Esophagus squamous epithelium (tissue), 5 donors: Measurements from ENCODE around the gene ARID5B. TPM values are rescaled to one million over a fixed set of nuclear protein-coding genes. Genes with fewer than 3 reads are reported as not detected.

Source experiments
- DNase-seq: peaks from one replicate; lab custom pipeline; 2025; lab: John Stamatoyannopoulos, UW
- H3K27ac ChIP-seq, 4 donors: fragments of 200-600 bp; sonication (generic); one replicate each; pipeline ENCODE4 v1.5.1; 2016 to 2019; ENCODE audit warnings: mild to moderate bottlenecking in 1 of 4
- H3K27me3 ChIP-seq, 4 donors: fragments of 200-600 bp; sonication (generic); 1 replicate in 3 of 4; 2 replicates in 1 of 4; pipeline versions ENCODE4 v1.5.1 to v1.6.0; 2017 to 2021; ENCODE audit warnings: antibody characterized with exemption in 1 of 4
- H3K36me3 ChIP-seq, 3 donors: fragments of 200-600 bp; sonication (generic); one replicate each; pipeline ENCODE4 v1.5.1; 2016 to 2019
- H3K4me1 ChIP-seq, 3 donors: fragments of 200-600 bp; sonication (generic); one replicate each; pipeline ENCODE4 v1.5.1; 2017 to 2019
- H3K4me3 ChIP-seq, 4 donors: fragments of 200-600 bp; sonication (generic); 1 replicate in 3 of 4; 2 replicates in 1 of 4; pipeline ENCODE4 v1.5.1; 2016 to 2019; ENCODE audit warnings: mild to moderate bottlenecking in 2 of 4, moderate library complexity in 1 of 4
- H3K9me3 ChIP-seq, 3 donors: fragments of 200-600 bp; sonication (generic); one replicate each; pipeline ENCODE4 v1.5.1; 2016 to 2019
- POLR2A ChIP-seq, 4 donors: fragments of 450-650 bp; IDR thresholded peaks; one replicate each; pipeline ENCODE4 v1.6.1; 2017; ENCODE audit warnings: antibody characterized with exemption in 4 of 4, mild to moderate bottlenecking in 4 of 4, moderate library complexity in 3 of 4
- WGBS, 2 donors: methylation state at CpG; one replicate each; pipeline ENCODE4 v1.1.5; 2018; 5-methylcytosine and 5-hydroxymethylcytosine counted together
- intact Hi-C: fragments of 100-400 bp; cut with DNase I; formaldehyde crosslinking; loops from one replicate; pipeline ENCODE4 v1.15.0; 2022
- total RNA-seq, 4 donors: library from RNA; depleted of rRNA; stranded (reverse); fragments of >200 nt; gene quantifications; one replicate each; pipeline ENCODE4 v1.1.0, GENCODE V29; 2016
- TF ChIP-seq, protein P1 (sequence below), 6 experiments: fragments of 450-650 bp in 4 of 6; fragments of 200-600 bp in 2 of 6; sonication (generic) in 2 of 6; IDR thresholded peaks; one replicate each; pipeline ENCODE4 v1.5.1; 2016 to 2019; ENCODE audit warnings: antibody characterized with exemption in 6 of 6, mild to moderate bottlenecking in 4 of 6, moderate library complexity in 4 of 6
- donor health status: DM: yes; HTN: yes; CAD: no.

Gene ARID5B
- total RNA-seq, 4 donors from 2014 or later: 18.0 to 38.1 (median 30.2) TPM

- Histone ChIP-seq H3K36me3 (peaks cover 0 to 17% (median 0%) of the 10 kb centered on the region in 3 donors), H3K27ac (peak overlapping the region in 2 of 4 donors; percentile 23 to 59), H3K4me1 (peaks cover 0 to 46% (median 23%) of the 10 kb centered on the region in 3 donors), H3K27me3 (no peaks in the 10 kb centered on the region), H3K4me3 (no peak overlapping the region), H3K9me3 (no peaks in the 10 kb centered on the region)
- TF ChIP-seq POLR2A (IDR thresholded peaks at IDR 0.05): no peak
- TF ChIP-seq, protein P1, sequence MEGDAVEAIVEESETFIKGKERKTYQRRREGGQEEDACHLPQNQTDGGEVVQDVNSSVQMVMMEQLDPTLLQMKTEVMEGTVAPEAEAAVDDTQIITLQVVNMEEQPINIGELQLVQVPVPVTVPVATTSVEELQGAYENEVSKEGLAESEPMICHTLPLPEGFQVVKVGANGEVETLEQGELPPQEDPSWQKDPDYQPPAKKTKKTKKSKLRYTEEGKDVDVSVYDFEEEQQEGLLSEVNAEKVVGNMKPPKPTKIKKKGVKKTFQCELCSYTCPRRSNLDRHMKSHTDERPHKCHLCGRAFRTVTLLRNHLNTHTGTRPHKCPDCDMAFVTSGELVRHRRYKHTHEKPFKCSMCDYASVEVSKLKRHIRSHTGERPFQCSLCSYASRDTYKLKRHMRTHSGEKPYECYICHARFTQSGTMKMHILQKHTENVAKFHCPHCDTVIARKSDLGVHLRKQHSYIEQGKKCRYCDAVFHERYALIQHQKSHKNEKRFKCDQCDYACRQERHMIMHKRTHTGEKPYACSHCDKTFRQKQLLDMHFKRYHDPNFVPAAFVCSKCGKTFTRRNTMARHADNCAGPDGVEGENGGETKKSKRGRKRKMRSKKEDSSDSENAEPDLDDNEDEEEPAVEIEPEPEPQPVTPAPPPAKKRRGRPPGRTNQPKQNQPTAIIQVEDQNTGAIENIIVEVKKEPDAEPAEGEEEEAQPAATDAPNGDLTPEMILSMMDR (IDR thresholded peaks at IDR 0.05): no peak
- 34 to 66% methylated on average over 2 of the region's 2 CpGs for WGBS, 2 donors
- intact Hi-C loops: no loop called here
- no peak for DNase-seq
Measured at GRCh38 chr10:62005281-62005680, 103.8 kb downstream of the ARID5B start.

- H3K36me3 ChIP-seq: peaks cover 0 to 13% (median 0%) of the 10 kb centered on the region in 3 donors
- intact Hi-C loops: no loop called here
- no peak overlapping the region for H3K4me3 ChIP-seq
- H3K27me3 ChIP-seq: no peaks in the 10 kb centered on the region
- H3K9me3 ChIP-seq: no peaks in the 10 kb centered on the region
- peaks cover 0 to 47% (median 25%) of the 10 kb centered on the region in 3 donors for H3K4me1 ChIP-seq
- DNase-seq: no peak
- TF ChIP-seq, protein P1 (IDR thresholded peaks at IDR 0.05): no peak
- no peak for TF ChIP-seq POLR2A (IDR thresholded peaks at IDR 0.05)
- H3K27ac ChIP-seq: peak overlapping the region in 3 of 4 donors; percentile 16 to 59 (median 23)
- 46 to 52% methylated on average over 3 of the region's 3 CpGs for WGBS, 2 donors
Measured at GRCh38 chr10:62005687-62006086, 104.2 kb downstream of the ARID5B start.

- TF ChIP-seq, protein P1 (IDR thresholded peaks at IDR 0.05): no peak
- no peak for TF ChIP-seq POLR2A (IDR thresholded peaks at IDR 0.05)
- H3K4me3 ChIP-seq: no peak overlapping the region
- H3K9me3 ChIP-seq: no peaks in the 10 kb centered on the region
- H3K36me3 ChIP-seq: no peaks in the 10 kb centered on the region
- no peaks in the 10 kb centered on the region for H3K27me3 ChIP-seq
- H3K27ac ChIP-seq: no peak overlapping the region
- no peak for DNase-seq
- H3K4me1 ChIP-seq: peaks cover 11 to 62% (median 29%) of the 10 kb centered on the region in 3 donors
- 92 to 93% methylated on average over 2 of the region's 2 CpGs for WGBS, 2 donors
- intact Hi-C loops: no loop called here
Measured at GRCh38 chr10:62007145-62007544, 105.6 kb downstream of the ARID5B start.

DNA sequence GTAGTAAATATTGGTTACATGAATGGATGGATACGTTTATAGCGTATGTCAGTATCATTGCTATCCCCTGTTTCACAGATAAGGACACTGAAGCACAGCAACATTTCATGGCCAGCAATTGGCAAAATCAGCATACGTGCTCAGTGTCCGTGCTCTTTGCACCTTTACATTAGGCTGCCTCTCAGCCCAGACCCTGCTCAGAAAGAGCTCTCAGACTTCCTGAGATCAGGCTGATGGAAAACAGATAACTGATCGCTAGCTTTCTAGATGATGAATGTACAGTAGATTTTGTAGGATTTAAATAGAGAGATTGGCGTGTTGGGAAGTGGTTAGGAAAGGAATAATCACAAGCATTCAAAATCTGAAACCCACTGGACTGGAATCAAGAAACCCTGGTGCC, 106.7 kb downstream of the ARID5B start:
- WGBS, 2 donors: 93 to 98% methylated on average over 4 to 6 of the region's 6 CpGs
- Histone ChIP-seq H3K4me3 (no peak overlapping the region), H3K4me1 (peaks cover 11 to 62% (median 29%) of the 10 kb centered on the region in 3 donors), H3K27ac (no peak overlapping the region), H3K36me3 (no peaks in the 10 kb centered on the region), H3K27me3 (no peaks in the 10 kb centered on the region), H3K9me3 (no peaks in the 10 kb centered on the region)
- TF ChIP-seq, protein P1 (IDR thresholded peaks at IDR 0.05): no peak
- no peak for TF ChIP-seq POLR2A (IDR thresholded peaks at IDR 0.05)
- intact Hi-C loops: no loop called here
- DNase-seq: no peak

- Histone ChIP-seq H3K27me3 (no peaks in the 10 kb centered on the region), H3K4me3 (no peak overlapping the region), H3K9me3 (no peaks in the 10 kb centered on the region), H3K27ac (peak overlapping the region in 1 of 4 donors; percentile 12), H3K36me3 (no peaks in the 10 kb centered on the region), H3K4me1 (peaks cover 11 to 56% (median 27%) of the 10 kb centered on the region in 3 donors)
- 63 to 74% methylated on average over 1 to 2 of the region's 2 CpGs for WGBS, 2 donors
- TF ChIP-seq, protein P1 (IDR thresholded peaks at IDR 0.05): no peak
- TF ChIP-seq POLR2A (IDR thresholded peaks at IDR 0.05): no peak
- DNase-seq: no peak
- intact Hi-C loops: no loop called here
Measured at GRCh38 chr10:62008946-62009345, 107.4 kb downstream of the ARID5B start.
